HG03196 (cell line): ENCODE data around the gene CDK14.

Experiments used
- ATAC-seq: cut with Tn5 transposase; IDR thresholded peaks from one replicate; pipeline ENCODE4 v1.9.1; 2021; ENCODE audit not compliant: unreplicated experiment

CDK14 gene

GRCh38 chr7:90595801-90596670, at the start of gene CDK14:
CDK14 (plus strand) TSS chr7:90596321; CDS start chr7:90596628, 307 bp downstream.
- ATAC-seq, result peak; percentile 48

GRCh38 chr7:90551036-90551435, 45.1 kb upstream of the CDK14 start:
- ATAC-seq, result no peak

DNA sequence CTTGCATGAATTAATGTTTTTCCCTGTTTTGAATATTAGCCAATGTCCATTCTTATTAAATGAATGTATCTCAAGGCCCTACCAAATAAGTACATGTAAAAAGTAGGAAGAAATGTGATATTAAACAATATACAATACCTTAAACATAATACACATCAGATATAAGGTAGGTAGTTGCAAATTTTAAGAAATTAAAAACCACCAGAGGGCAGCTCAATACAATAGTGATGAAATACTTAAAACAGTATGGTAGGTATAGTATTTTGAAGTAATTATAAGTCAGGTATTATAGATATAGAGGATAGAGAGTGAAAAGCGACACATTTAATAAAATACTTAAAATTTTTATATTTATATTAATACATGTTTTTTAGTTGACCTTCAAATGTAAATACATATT, 43.6 kb upstream of the CDK14 start:
- ATAC-seq, result no peak

DNA sequence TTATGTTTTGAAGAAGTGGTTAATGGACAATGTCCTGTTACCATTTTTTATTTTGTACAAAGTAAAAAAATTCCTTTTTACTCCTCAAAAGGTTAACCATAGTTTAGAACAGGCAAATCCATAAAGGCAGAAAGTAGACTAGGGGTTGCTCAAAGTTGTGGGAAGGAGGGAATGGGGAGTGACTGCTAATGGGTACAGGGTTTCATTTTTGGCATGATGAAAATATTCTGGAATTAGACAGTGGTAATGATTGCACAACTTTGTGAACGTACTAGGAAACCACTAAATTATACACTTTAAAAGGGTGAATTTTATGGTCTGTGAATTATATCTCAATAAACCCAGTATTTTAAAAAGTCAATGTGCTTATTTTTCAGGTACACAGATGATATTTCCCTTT, 35.4 kb upstream of the CDK14 start:
- no peak for ATAC-seq

DNA sequence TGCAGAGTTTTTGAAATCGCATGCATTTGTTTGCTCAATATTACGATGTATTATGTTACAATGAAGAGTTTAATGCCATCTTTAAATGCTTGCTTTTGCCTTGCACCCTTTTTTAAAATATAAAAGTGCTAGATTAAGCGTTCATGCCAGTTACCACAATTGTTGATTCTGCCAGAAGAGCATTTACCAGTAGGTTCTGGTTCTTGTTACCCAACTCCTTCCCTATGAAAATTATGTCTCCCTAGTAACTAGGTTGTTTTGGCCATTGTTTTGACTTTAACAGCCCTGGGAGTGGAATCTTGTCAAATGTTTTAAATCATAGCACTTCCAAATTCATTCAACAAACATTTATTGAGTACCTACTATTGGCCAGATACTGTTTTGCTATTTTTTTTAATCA, 32.8 kb upstream of the CDK14 start:
- no peak for ATAC-seq

- ATAC-seq, result no peak
Measured at GRCh38 chr7:90564455-90564854, 31.7 kb upstream of the CDK14 start.

DNA sequence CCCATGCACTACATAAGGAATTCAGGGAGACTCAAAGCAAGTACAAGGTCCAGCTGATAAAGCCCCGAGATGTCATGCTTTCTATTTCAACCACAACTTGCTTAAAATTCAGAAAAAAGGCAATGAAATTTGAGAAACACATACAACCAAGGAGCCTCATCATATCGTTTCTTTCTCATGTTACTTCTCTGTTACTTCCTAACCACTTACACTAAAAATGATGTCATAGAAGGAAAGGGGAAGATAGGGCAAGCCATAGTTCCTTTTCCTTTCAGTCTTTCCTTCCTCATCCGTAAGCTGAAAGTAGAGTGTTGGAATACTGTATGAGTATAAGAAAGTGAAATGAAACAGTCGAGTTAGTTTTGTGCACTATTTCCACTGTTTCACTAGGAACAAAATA, 27.9 kb upstream of the CDK14 start:
- ATAC-seq, result no peak

DNA sequence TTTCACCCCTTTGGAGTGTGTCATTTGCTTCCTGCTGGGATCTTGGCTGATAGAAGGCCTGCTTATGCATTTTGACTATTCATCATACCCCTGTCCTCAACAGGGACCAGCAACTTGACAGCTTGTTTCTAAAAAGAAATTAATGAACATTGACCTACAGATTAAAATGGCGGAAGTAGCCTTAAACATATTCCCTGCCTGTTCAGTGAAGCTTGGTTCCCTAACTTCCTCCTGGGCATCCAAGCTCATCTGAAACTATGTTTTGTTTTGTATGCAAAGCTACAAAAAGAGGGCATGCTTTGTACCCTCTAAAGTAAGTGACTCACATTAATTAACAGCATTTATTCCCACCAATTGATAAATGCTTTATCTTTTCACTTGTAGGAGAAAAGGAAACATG, 26.8 kb upstream of the CDK14 start:
- no peak for ATAC-seq

- ATAC-seq, result no peak
Measured at GRCh38 chr7:90570373-90570959, 25.7 kb upstream of the CDK14 start.

DNA sequence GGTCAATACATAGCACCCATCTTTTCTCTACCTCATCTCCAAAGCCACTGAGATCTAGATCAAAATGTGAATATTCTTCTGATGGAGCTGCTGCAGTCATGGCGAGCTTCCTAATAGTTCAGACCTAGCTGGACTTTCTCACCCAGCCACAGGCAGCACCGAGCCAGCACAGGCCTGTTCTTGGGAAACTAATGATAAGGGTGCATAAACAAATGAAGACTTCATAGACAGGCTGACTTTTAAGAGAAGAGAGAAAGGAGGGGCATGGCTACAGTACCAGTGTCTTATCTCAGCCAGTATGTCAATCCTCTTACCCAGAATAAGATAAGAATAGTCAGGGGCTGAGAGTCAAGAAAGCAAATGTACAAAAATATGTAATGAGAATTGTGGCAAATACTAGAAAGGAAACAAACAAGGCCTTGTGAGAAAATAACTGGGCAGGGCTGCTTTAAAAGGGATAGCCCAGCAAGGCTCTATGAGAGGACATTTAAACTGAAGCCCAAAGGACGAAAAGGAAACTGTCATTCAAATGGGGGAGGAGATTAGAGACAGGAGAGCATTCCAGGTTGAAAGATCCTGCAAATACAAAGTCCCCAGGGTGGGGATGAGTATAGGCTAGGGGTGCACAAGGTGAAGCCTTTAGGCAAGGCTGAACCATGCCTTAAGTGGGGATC, 21.8 kb upstream of the CDK14 start:
- no peak for ATAC-seq

DNA sequence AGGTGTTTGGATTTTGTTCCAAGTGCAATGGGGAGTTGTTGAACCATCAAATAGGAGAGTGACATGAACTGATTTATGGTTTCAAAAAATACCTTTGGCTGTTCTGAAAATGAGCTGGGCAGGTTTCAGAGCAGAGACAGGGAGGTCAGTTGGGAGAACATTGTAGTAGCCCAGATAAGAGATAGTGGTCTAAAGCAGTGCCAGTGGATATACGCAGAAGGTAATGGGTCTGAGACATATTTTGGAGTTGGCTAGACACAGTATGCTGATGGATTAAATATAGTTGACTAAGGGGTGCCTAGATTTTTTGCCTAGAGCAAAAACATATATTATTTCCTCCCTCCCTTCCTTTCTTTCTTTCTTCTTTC, 21.3 kb upstream of the CDK14 start:
- ATAC-seq, result no peak

DNA sequence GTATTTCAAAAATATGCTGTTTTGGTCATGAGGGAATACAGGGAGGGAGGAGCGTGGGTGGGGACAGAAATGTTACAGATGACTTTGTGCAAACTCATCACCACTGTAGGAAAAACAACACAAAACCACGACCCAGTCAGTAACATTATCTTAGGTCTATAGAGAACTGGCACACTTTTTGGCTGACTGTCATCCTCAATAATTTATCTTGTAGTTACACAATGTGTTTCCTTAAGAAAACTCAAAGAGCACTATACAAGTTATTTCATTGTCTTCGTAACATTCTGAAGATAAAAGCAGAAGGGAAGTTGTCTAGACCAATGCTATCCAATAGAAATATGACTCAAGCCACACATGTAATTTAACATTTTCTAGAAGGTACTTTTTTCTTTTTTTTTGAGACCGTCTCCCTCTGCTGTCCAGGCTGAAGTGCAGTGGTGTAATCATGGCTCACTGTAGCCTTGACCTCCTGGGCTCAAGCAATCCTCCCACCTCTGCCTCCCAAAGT, 16.9 kb upstream of the CDK14 start:
- ATAC-seq, result no peak

GRCh38 chr7:90580051-90580450, 16.1 kb upstream of the CDK14 start:
- no peak for ATAC-seq

DNA sequence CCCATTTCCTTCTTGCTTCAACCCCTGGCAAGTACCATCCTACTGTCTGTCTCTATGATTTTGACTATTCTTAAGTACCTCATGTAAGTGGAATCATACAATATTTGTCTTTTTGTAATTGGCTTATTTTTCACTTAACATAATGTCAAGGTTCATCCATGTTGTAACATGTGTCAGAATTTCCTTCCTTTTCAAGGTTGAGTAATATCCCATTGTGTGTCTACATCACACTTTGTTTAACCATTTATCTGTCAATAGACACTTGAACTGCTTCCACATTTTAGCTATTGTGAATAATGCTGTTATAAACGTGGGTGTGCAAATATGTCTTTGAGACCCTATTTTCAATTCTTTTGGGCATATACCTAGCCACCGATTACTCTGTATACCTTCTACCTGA, 14.0 kb upstream of the CDK14 start:
- ATAC-seq, result no peak

DNA sequence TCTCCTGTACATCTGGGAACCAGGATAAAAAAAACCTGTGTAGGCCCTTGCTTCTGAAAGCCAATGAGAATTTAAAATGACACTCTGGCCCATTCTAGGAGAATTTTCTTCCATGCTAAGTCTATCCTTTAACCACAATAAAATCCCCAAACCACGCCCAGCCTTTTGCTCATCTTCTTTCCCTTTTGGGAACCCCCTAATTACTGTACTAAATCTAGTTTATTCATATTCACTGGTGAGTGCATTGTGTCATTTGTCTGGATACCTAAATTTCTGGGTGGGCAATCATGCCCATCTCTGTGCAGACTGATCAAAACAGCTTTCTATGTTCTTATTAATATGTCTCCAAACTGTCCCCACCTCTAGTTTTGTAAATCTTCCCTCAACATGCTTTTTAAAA, 11.7 kb upstream of the CDK14 start:
- no peak for ATAC-seq

DNA sequence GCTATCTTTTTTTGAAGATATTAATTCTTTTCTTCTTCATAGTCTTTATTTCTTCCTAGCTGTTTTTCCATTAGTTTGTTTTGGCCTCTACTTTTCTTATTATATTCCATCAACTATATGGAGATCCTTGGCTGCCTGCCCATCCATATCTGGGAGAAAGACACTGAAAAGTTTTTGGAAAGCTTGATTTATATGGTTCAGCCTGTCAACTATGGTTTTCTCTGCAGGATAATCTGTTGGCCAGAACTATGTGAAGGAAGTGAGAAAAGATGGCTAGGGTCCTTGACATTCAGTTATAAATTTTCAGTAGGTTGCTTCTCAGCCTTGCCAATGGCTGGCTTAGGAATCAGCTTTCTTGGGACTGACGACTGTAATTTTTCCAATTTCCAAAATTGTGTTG, 10.0 kb upstream of the CDK14 start:
- ATAC-seq, result no peak

DNA sequence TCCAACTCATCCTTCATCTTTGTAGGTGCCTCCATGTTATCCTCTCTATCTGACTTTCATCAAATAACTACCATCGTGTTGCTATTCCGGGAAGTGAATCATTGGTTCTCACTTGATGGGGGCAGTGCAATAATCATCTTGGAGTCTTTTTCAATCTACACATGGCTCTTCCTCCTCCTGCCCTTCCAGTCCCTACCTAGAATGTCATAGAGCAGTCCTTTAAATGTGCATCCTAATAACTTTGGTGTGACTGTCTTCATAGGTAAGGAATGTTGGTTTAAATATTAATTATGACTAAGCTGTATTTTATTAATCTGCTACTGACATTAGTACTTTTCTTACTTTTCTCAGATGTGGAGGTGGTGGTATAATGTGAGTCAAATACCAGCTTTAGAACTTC, 8.4 kb upstream of the CDK14 start:
- ATAC-seq, result no peak

GRCh38 chr7:90592033-90592432, 4.1 kb upstream of the CDK14 start:
- ATAC-seq, result no peak

- no peak for ATAC-seq
Measured at GRCh38 chr7:90593205-90593604, 2.9 kb upstream of the CDK14 start.

DNA sequence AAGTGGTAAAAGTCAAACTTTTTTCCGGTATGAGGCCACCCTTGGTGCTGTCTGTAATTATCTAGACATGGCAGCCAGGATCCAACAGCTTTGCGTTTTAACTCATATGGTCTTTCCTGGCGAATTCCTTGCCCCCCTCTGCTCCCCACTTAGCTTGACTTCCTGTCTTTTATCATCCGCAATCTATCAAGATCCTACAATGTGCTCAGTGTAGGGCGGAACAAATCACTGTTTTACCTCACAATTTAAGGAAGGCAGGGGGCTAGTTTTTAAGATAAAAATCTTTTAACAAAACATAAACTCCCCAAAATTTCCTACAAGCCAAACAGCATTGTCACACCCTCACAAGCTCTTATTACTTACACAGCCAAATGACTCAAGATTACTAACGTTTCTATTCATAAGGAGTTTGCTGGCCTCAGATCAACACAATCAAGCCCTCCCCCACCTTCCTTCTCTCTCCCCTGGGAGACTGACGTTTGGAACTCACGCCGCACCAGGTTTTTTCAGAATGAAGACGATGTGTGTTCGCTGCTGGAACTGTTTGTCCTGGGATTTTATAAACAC, 1.3 kb upstream of the CDK14 start:
- ATAC-seq, result no peak

GRCh38 chr7:90595342-90595800, 750 bp upstream of the CDK14 start:
- peak; percentile 2 for ATAC-seq
